A549 (cell line): Measurements from ENCODE around the gene PLCB1. TPM values are rescaled to one million over a fixed set of nuclear protein-coding genes. Genes with fewer than 3 reads are reported as not detected.

ENCODE experiments used
- ATAC-seq, 2 experiments: fragments of 200-7000 bp in 1 of 2; fragments of >200 bp in 1 of 2; cut with Nextera tagmentation in 1 of 2; cut with Tn5 transposase in 1 of 2; 3 replicates each; pipeline versions ENCODE4 v1.8.0 to v1.9.1; 2018 to 2020; ENCODE audit warnings: mild to moderate bottlenecking in 1 of 2, moderate library complexity in 1 of 2
- CTCF ChIA-PET: fragments of 300-600 bp; sonication (Branson Sonifier 250); formaldehyde crosslinking; extraction: SDS; loops from one replicate; lab custom pipeline; 2021; ENCODE audit warnings: antibody characterized with exemption, inconsistent platforms; lab: Yijun Ruan, JAX
- POLR2A ChIA-PET: fragments of 350-600 bp; formaldehyde crosslinking; extraction: SDS; loops from one replicate; lab custom pipeline; 2021; ENCODE audit warnings: antibody characterized with exemption, inconsistent platforms; lab: Yijun Ruan, JAX
- DNase-seq, 2 experiments: peaks; one replicate each; pipeline versions ENCODE4 v3.0.0 to v3.0.0-alpha.2; 2011 to 2016; ENCODE audit warnings: low read depth in 1 of 2, low spot score in 1 of 2
- FAIRE-seq: peaks from 2 replicates; lab custom pipeline; 2011; peaks lifted over from hg19 to GRCh38; lab: Jason Lieb, UNC
- H3K27ac ChIP-seq, 2 experiments: fragments of >200 bp; sonication (Bioruptor Twin); formaldehyde crosslinking; 3 replicates each; pipeline ENCODE4 v1.5.1; 2016 to 2017
- H3K4me1 ChIP-seq: fragments of >200 bp; sonication (Bioruptor Twin); formaldehyde crosslinking; 3 replicates; pipeline ENCODE4 v1.6.1; 2016
- H3K4me2 ChIP-seq: fragments of >200 bp; sonication (Bioruptor Twin); formaldehyde crosslinking; 3 replicates; pipeline ENCODE4 v1.6.1; 2016
- H3K4me3 ChIP-seq: fragments of >200 bp; sonication (Bioruptor Twin); formaldehyde crosslinking; 3 replicates; pipeline ENCODE4 v1.5.1; 2016
- H3K9me3 ChIP-seq: fragments of >200 bp; sonication (Bioruptor Twin); formaldehyde crosslinking; 3 replicates; pipeline ENCODE4 v1.6.1; 2016
- BHLHE40 ChIP-seq: IDR thresholded peaks from 2 replicates; pipeline ENCODE4 v1.6.1; 2012; ENCODE audit warnings: low read depth, low read length, inconsistent platforms
- CHD2 ChIP-seq: fragments of 150-350 bp; IDR thresholded peaks from 2 replicates; pipeline ENCODE4 v1.6.1; 2014; ENCODE audit warnings: low read length; ENCODE audit not compliant: partially characterized antibody
- E2F6 ChIP-seq: IDR thresholded peaks from 2 replicates; pipeline ENCODE4 v1.6.1; 2012; ENCODE audit warnings: low read depth, borderline replicate concordance
- EHMT2 ChIP-seq: fragments of 200-600 bp; sonication (generic); IDR thresholded peaks from 2 replicates; pipeline ENCODE4 v1.6.1; 2016; ENCODE audit warnings: antibody characterized with exemption, low read depth, mild to moderate bottlenecking, moderate library complexity
- ESRRA ChIP-seq: fragments of 150-350 bp; IDR thresholded peaks from 2 replicates; pipeline ENCODE4 v1.6.1; 2014; ENCODE audit warnings: mild to moderate bottlenecking, low read length, borderline replicate concordance
- FOXS1 ChIP-seq: fragments of 250-450 bp; sonication (Bioruptor Pico); IDR thresholded peaks from 2 replicates; pipeline ENCODE4 v1.5.0; 2020; ENCODE audit warnings: mild to moderate bottlenecking, moderate library complexity
- HDAC2 ChIP-seq: fragments of 200-600 bp; sonication (generic); IDR thresholded peaks from 2 replicates; pipeline ENCODE4 v1.6.1; 2016
- HEYL ChIP-seq: fragments of 250-450 bp; sonication (Bioruptor Pico); IDR thresholded peaks from 2 replicates; pipeline ENCODE4 v1.8.0; 2021; ENCODE audit warnings: mild to moderate bottlenecking, moderate library complexity
- JUN ChIP-seq, 2 experiments: fragments of >200 bp; sonication (Bioruptor Twin); formaldehyde crosslinking; IDR thresholded peaks; 2 replicates in 1 of 2; 3 replicates in 1 of 2; pipeline ENCODE4 v1.6.1; 2016 to 2017
- MAX ChIP-seq: IDR thresholded peaks from 2 replicates; pipeline ENCODE4 v1.6.1; 2012
- NFE2L2 ChIP-seq: fragments of 150-350 bp; conservative IDR thresholded peaks from 2 replicates; pipeline ENCODE4 v1.6.1; 2014; ENCODE audit warnings: low read length
- POLR2A ChIP-seq: IDR thresholded peaks from 2 replicates; pipeline ENCODE4 v1.6.1; 2012; ENCODE audit warnings: mild to moderate bottlenecking, low read length
- RCOR1 ChIP-seq: fragments of 150-350 bp; IDR thresholded peaks from 2 replicates; pipeline ENCODE4 v1.6.1; 2014; ENCODE audit warnings: antibody characterized with exemption, low read length, low read depth
- RFX5 ChIP-seq: fragments of 450-650 bp; IDR thresholded peaks from 2 replicates; pipeline ENCODE4 v1.7.1; 2014; ENCODE audit warnings: antibody characterized with exemption, mild to moderate bottlenecking, moderate library complexity
- RNF2 ChIP-seq: fragments of 200-600 bp; sonication (generic); IDR thresholded peaks from 2 replicates; pipeline ENCODE4 v1.6.1; 2016; ENCODE audit warnings: low read depth, mild to moderate bottlenecking, antibody characterized with exemption, moderate library complexity, borderline replicate concordance
- USF2 ChIP-seq: fragments of 450-650 bp; IDR thresholded peaks from 2 replicates; pipeline ENCODE4 v1.6.1; 2014; ENCODE audit warnings: antibody characterized with exemption
- ZFP36 ChIP-seq: fragments of 450-650 bp; IDR thresholded peaks from 2 replicates; pipeline ENCODE4 v1.6.1; 2014; ENCODE audit warnings: borderline replicate concordance; ENCODE audit not compliant: partially characterized antibody
- ZNF302 ChIP-seq: fragments of 250-450 bp; sonication (Bioruptor Pico); IDR thresholded peaks from 2 replicates; pipeline ENCODE4 v1.9.0; 2021; ENCODE audit warnings: inconsistent platforms, mild to moderate bottlenecking, moderate library complexity
- ZSCAN20 ChIP-seq: fragments of 250-450 bp; sonication (Bioruptor Pico); IDR thresholded peaks from 2 replicates; pipeline ENCODE4 v1.8.0; 2022; ENCODE audit warnings: mild to moderate bottlenecking, moderate library complexity
- WGBS: methylation state at CpG from one replicate; pipeline ENCODE4 v1.1.6; 2017; ENCODE audit errors: missing lambda C conversion rate; 5-methylcytosine and 5-hydroxymethylcytosine counted together
- polyA plus RNA-seq, 4 experiments: library from polyadenylated mRNA; depleted of rRNA in 3 of 4; stranded (reverse); fragments of >200 nt; fragmentation: RNase III in 1 of 4; extraction: RNeasy Plus Mini Kit Qiagen cat#74134 plus additional on column Dnase treatment in 1 of 4; gene quantifications; 2 replicates in 3 of 4; 3 replicates in 1 of 4; pipeline ENCODE4 v1.2.3, GENCODE V29; 2011 to 2017
- TF ChIP-seq, protein P1 (sequence below): fragments of >200 bp; sonication (Bioruptor Twin); formaldehyde crosslinking; IDR thresholded peaks from 3 replicates; pipeline ENCODE4 v1.6.1; 2016
- TF ChIP-seq, protein P2 (sequence below): fragments of 250-450 bp; sonication (Bioruptor Pico); IDR thresholded peaks from 2 replicates; pipeline ENCODE4 v1.5.0; 2020; ENCODE audit warnings: low read depth, mild to moderate bottlenecking, moderate library complexity
- TF ChIP-seq, protein P3 (sequence below): fragments of 150-350 bp; IDR thresholded peaks from 2 replicates; pipeline ENCODE4 v1.6.1; 2014; ENCODE audit warnings: low read depth, mild to moderate bottlenecking, low read length
- TF ChIP-seq, protein P4 (sequence below): IDR thresholded peaks from 2 replicates; pipeline ENCODE4 v1.6.1; 2012

The PLCB1 gene
- polyA plus RNA-seq, 2 of the 4 experiments (the other 2 are of a cell fraction): 0.97 to 6.3 TPM

- H3K9me3 ChIP-seq: no peaks in the 10 kb centered on the region
- no peak overlapping the region for H3K4me3 ChIP-seq
- no peak overlapping the region for H3K27ac ChIP-seq
- TF ChIP-seq, protein P1, sequence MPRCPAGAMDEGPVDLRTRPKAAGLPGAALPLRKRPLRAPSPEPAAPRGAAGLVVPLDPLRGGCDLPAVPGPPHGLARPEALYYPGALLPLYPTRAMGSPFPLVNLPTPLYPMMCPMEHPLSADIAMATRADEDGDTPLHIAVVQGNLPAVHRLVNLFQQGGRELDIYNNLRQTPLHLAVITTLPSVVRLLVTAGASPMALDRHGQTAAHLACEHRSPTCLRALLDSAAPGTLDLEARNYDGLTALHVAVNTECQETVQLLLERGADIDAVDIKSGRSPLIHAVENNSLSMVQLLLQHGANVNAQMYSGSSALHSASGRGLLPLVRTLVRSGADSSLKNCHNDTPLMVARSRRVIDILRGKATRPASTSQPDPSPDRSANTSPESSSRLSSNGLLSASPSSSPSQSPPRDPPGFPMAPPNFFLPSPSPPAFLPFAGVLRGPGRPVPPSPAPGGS: no peak
- TF ChIP-seq, protein P2, sequence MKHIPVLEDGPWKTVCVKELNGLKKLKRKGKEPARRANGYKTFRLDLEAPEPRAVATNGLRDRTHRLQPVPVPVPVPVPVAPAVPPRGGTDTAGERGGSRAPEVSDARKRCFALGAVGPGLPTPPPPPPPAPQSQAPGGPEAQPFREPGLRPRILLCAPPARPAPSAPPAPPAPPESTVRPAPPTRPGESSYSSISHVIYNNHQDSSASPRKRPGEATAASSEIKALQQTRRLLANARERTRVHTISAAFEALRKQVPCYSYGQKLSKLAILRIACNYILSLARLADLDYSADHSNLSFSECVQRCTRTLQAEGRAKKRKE: no peak
- TF ChIP-seq ZFP36 (no peak), ZSCAN20 (no peak), ESRRA (no peak), HDAC2 (no peak), JUN (IDR thresholded peaks at IDR 0.05) (no peak), EHMT2 (no peak), BHLHE40 (no peak), MAX (no peak)
- peaks cover 3% of the 10 kb centered on the region for H3K4me1 ChIP-seq
- 76% methylated on average over 1 of the region's 1 CpG for WGBS
- POLR2A ChIA-PET: no interaction called here
- FAIRE-seq: no peak
- DNase-seq: no peak
- no peak overlapping the region for H3K4me2 ChIP-seq
- CTCF ChIA-PET: no interaction called here
- no peak for ATAC-seq
Observed at GRCh38 chr20:8229090-8229489, 97.0 kb downstream of the PLCB1 start.

DNA sequence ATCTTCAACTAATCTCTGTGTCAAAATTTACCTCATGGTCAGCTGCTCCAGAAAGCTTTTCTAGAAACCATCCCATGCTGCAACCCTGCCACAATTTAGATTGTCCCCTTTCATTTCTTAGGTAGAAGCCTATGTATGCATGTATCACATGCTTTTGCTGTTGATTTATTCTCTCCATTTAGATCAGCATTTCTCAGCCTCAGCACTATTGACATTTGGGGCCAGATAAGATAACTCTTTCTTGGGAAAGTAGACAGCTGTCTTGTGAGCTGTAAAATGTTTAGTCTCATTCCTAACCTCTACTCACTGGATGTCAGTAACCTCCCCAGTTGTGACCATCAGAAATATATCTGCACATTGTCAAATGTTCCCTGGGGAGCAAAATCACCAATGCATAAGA is 99.0 kb downstream of the PLCB1 start:
- CTCF ChIA-PET: no interaction called here

DNA sequence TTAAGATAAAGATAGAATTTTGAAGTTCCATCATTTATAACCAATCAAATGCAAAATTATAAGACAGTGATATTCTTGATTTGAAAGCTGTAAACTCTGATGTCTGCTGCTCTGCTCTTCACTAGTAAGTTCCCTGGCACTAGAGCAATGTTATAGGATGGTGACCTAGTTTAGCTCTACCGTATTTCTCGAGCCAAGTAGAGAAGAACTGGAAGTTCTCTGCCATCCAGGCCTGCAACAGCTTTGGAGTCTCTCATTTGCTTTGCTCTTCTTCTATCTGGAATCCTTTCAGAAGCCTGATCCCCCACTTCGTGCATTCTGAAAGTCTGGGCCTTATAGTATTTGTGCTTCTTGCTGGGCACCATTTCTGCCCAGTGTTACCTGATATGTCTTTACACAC is 100.3 kb downstream of the PLCB1 start:
- POLR2A ChIA-PET: no interaction called here
- ATAC-seq: no peak
- TF ChIP-seq MAX: no peak
- TF ChIP-seq HEYL (CRISPR knock-in tag): no peak
- TF ChIP-seq CHD2: no peak
- no peak for TF ChIP-seq E2F6
- TF ChIP-seq NFE2L2: no peak
- no peak for TF ChIP-seq ZSCAN20
- no peak for TF ChIP-seq RFX5
- TF ChIP-seq, all 56 proteins: peak for 0
- H3K4me1 ChIP-seq: no peaks in the 10 kb centered on the region
- CTCF ChIA-PET: no interaction called here
- no peaks in the 10 kb centered on the region for H3K9me3 ChIP-seq
- H3K4me2 ChIP-seq: no peak overlapping the region
- no peak overlapping the region for H3K4me3 ChIP-seq
- 27% methylated on average over 3 of the region's 3 CpGs for WGBS
- no peak for DNase-seq
- no peak overlapping the region for H3K27ac ChIP-seq
- no peak for FAIRE-seq

More for the DNA sequence above, 99.0 kb downstream of the PLCB1 start:
- ATAC-seq (no peak), FAIRE-seq (no peak), DNase-seq (no peak)
- POLR2A ChIA-PET: no interaction called here
- H3K9me3 ChIP-seq: no peaks in the 10 kb centered on the region
- TF ChIP-seq RFX5 (no peak), ZNF302 (CRISPR knock-in tag) (no peak), USF2 (no peak), FOXS1 (CRISPR knock-in tag) (no peak), POLR2A (no peak), BHLHE40 (no peak), RCOR1 (no peak), RNF2 (no peak)
- TF ChIP-seq, protein P3, sequence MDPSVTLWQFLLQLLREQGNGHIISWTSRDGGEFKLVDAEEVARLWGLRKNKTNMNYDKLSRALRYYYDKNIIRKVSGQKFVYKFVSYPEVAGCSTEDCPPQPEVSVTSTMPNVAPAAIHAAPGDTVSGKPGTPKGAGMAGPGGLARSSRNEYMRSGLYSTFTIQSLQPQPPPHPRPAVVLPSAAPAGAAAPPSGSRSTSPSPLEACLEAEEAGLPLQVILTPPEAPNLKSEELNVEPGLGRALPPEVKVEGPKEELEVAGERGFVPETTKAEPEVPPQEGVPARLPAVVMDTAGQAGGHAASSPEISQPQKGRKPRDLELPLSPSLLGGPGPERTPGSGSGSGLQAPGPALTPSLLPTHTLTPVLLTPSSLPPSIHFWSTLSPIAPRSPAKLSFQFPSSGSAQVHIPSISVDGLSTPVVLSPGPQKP: no peak
- TF ChIP-seq, protein P4, sequence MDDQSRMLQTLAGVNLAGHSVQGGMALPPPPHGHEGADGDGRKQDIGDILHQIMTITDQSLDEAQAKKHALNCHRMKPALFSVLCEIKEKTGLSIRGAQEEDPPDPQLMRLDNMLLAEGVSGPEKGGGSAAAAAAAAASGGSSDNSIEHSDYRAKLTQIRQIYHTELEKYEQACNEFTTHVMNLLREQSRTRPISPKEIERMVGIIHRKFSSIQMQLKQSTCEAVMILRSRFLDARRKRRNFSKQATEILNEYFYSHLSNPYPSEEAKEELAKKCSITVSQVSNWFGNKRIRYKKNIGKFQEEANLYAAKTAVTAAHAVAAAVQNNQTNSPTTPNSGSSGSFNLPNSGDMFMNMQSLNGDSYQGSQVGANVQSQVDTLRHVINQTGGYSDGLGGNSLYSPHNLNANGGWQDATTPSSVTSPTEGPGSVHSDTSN: no peak
- TF ChIP-seq, all 56 proteins: peak for 0
- H3K4me1 ChIP-seq: no peaks in the 10 kb centered on the region
- no peak overlapping the region for H3K4me3 ChIP-seq
- no peak overlapping the region for H3K27ac ChIP-seq
- no peak overlapping the region for H3K4me2 ChIP-seq
